H9 (cell line): Measurements from ENCODE around the gene TEKT5. TPM values are rescaled to one million over a fixed set of nuclear protein-coding genes. Genes with fewer than 3 reads are reported as not detected.

Source experiments
- DNase-seq: peaks from one replicate; pipeline ENCODE4 v3.0.0-alpha.2; 2017
- H2AFZ ChIP-seq: one replicate; pipeline ENCODE4 v1.6.1; 2013; ENCODE audit warnings: mild to moderate bottlenecking, low read length, control low read depth, moderate library complexity
- H2AK5ac ChIP-seq: 2 replicates; pipeline ENCODE4 v1.6.1; 2013; ENCODE audit warnings: low read length, control low read depth, mixed read lengths; ENCODE audit not compliant: insufficient read length
- H2BK120ac ChIP-seq: one replicate; pipeline ENCODE4 v1.6.1; 2013; ENCODE audit warnings: low read depth, mild to moderate bottlenecking, low read length, control low read depth, inconsistent platforms; ENCODE audit not compliant: poor library complexity, severe bottlenecking
- H2BK12ac ChIP-seq: 2 replicates; pipeline ENCODE4 v1.6.1; 2013; ENCODE audit warnings: low read length, control low read depth, mixed read lengths, low read depth; ENCODE audit not compliant: insufficient read length
- H2BK15ac ChIP-seq: 2 replicates; pipeline ENCODE4 v1.6.1; 2013; ENCODE audit warnings: low read depth, low read length, control low read depth
- H2BK20ac ChIP-seq: one replicate; pipeline ENCODE4 v1.6.1; 2013; ENCODE audit warnings: low read depth, mild to moderate bottlenecking, low read length, control low read depth, inconsistent platforms; ENCODE audit not compliant: poor library complexity, severe bottlenecking
- H2BK5ac ChIP-seq: 2 replicates; pipeline ENCODE4 v1.6.1; 2013; ENCODE audit warnings: low read length, control low read depth, mixed read lengths; ENCODE audit not compliant: insufficient read length
- H3K14ac ChIP-seq: 2 replicates; pipeline ENCODE4 v1.6.1; 2013; ENCODE audit warnings: low read length, control low read depth; ENCODE audit not compliant: insufficient read depth
- H3K18ac ChIP-seq: 2 replicates; pipeline ENCODE4 v1.6.1; 2013; ENCODE audit warnings: low read depth, mild to moderate bottlenecking, mixed read lengths, low read length, control low read depth; ENCODE audit not compliant: insufficient read length
- H3K23ac ChIP-seq: 2 replicates; pipeline ENCODE4 v1.6.1; 2013; ENCODE audit warnings: low read length, control low read depth, mixed read lengths, low read depth; ENCODE audit not compliant: insufficient read length
- H3K23me2 ChIP-seq: 2 replicates; pipeline ENCODE4 v1.6.1; 2013; ENCODE audit warnings: low read depth, mild to moderate bottlenecking, mixed read lengths, low read length, control low read depth; ENCODE audit not compliant: insufficient read length, poor library complexity, severe bottlenecking
- H3K27ac ChIP-seq: 2 replicates; pipeline ENCODE4 v1.5.1; 2013; ENCODE audit warnings: low read length, control low read depth, mixed read lengths, low read depth; ENCODE audit not compliant: insufficient read length
- H3K27me3 ChIP-seq: 2 replicates; pipeline ENCODE4 v1.6.1; 2013; ENCODE audit warnings: low read length, control low read depth, inconsistent platforms; ENCODE audit not compliant: insufficient read depth
- H3K4ac ChIP-seq: 2 replicates; pipeline ENCODE4 v1.6.1; 2013; ENCODE audit warnings: low read depth, mild to moderate bottlenecking, control low read depth, inconsistent platforms, low read length, moderate library complexity
- H3K4me1 ChIP-seq: 2 replicates; pipeline ENCODE4 v1.6.1; 2013; ENCODE audit warnings: low read length, control low read depth, inconsistent platforms; ENCODE audit not compliant: insufficient read depth
- H3K4me2 ChIP-seq: 2 replicates; pipeline ENCODE4 v1.6.1; 2013; ENCODE audit warnings: low read length, control low read depth, mixed read lengths; ENCODE audit not compliant: insufficient read length, insufficient read depth
- H3K56ac ChIP-seq: 2 replicates; pipeline ENCODE4 v1.6.1; 2013; ENCODE audit warnings: low read depth, mild to moderate bottlenecking, mixed read lengths, low read length, control low read depth; ENCODE audit not compliant: insufficient read length
- H3K79me1 ChIP-seq: 2 replicates; pipeline ENCODE4 v1.6.1; 2013; ENCODE audit warnings: low read depth, mild to moderate bottlenecking, moderate library complexity, low read length, control low read depth, inconsistent platforms; ENCODE audit not compliant: insufficient read depth, poor library complexity, severe bottlenecking
- H3K79me2 ChIP-seq: 2 replicates; pipeline ENCODE4 v1.6.1; 2013; ENCODE audit warnings: low read length, control low read depth, inconsistent platforms; ENCODE audit not compliant: insufficient read depth
- H3K9ac ChIP-seq: 2 replicates; pipeline ENCODE4 v1.6.1; 2013; ENCODE audit warnings: low read length, control low read depth, mixed read lengths; ENCODE audit not compliant: insufficient read length; ENCODE audit errors: extremely low read depth
- H3K9me3 ChIP-seq: one replicate; pipeline ENCODE4 v1.6.1; 2013; ENCODE audit warnings: low read depth, low read length, inconsistent platforms; ENCODE audit not compliant: control insufficient read depth
- H3T11ph ChIP-seq: one replicate; pipeline ENCODE4 v1.6.1; 2013; ENCODE audit warnings: mild to moderate bottlenecking, low read length, control low read depth, inconsistent platforms
- H4K20me1 ChIP-seq: one replicate; pipeline ENCODE4 v1.6.1; 2013; ENCODE audit not compliant: control insufficient read depth, insufficient read length, insufficient read depth
- H4K5ac ChIP-seq: 2 replicates; pipeline ENCODE4 v1.6.1; 2013; ENCODE audit warnings: low read depth, mild to moderate bottlenecking, mixed read lengths, low read length, control low read depth; ENCODE audit not compliant: insufficient read length
- H4K8ac ChIP-seq: replicated peaks from 2 replicates; pipeline ENCODE4 v1.6.1; 2013; ENCODE audit warnings: low read length, control low read depth, mixed read lengths, low read depth; ENCODE audit not compliant: insufficient read length
- H4K91ac ChIP-seq: 2 replicates; pipeline ENCODE4 v1.6.1; 2013; ENCODE audit warnings: low read depth, mild to moderate bottlenecking, moderate library complexity, mixed read lengths, low read length, control low read depth; ENCODE audit not compliant: insufficient read length
- H3K27ac Mint-ChIP-seq, 3 experiments: 2 replicates in 2 of 3; 3 replicates in 1 of 3; pipeline ENCODE4 v1.8.0; 2020 to 2021; ENCODE audit warnings: mixed read lengths in 3 of 3, mild to moderate bottlenecking in 1 of 3, moderate library complexity in 1 of 3
- H3K27me3 Mint-ChIP-seq: 2 replicates; pipeline ENCODE4 v1.8.0; 2021; ENCODE audit warnings: low read depth, mild to moderate bottlenecking, moderate library complexity, mixed read lengths
- H3K36me3 Mint-ChIP-seq, 3 experiments: 2 replicates in 2 of 3; 3 replicates in 1 of 3; pipeline ENCODE4 v1.8.0; 2020 to 2021; ENCODE audit warnings: low read depth in 3 of 3, mixed read lengths in 3 of 3; ENCODE audit not compliant: insufficient read depth in 1 of 3
- H3K4me1 Mint-ChIP-seq, 2 experiments: 2 replicates each; pipeline ENCODE4 v1.8.0; 2020; ENCODE audit warnings: mixed read lengths in 2 of 2
- H3K4me3 Mint-ChIP-seq, 2 experiments: 2 replicates in 1 of 2; 3 replicates in 1 of 2; pipeline ENCODE4 v1.8.0; 2020 to 2021; ENCODE audit warnings: mild to moderate bottlenecking in 2 of 2, mixed read lengths in 2 of 2, moderate library complexity in 1 of 2
- H3K9me3 Mint-ChIP-seq, 2 experiments: 2 replicates in 1 of 2; 3 replicates in 1 of 2; pipeline ENCODE4 v1.8.0; 2020; ENCODE audit warnings: mild to moderate bottlenecking in 2 of 2, mixed read lengths in 2 of 2, moderate library complexity in 1 of 2
- CTCF ChIP-seq: fragments of 200-600 bp; sonication (generic); conservative IDR thresholded peaks from 3 replicates; pipeline ENCODE4 v1.8.0; 2021; ENCODE audit warnings: antibody characterized with exemption, mild to moderate bottlenecking
- WGBS: extraction: QIAGEN DNeasy Blood & Tissue Kit; methylation state at CpG from one replicate; pipeline ENCODE4 v1.1.7; 2013; ENCODE audit warnings: missing lambda C conversion rate, low lambda C conversion rate, mixed read lengths; ENCODE audit not compliant: insufficient read length; ENCODE audit errors: extremely low coverage; 5-methylcytosine and 5-hydroxymethylcytosine counted together
- total RNA-seq: library from RNA; stranded (reverse); gene quantifications from 2 replicates; pipeline ENCODE4 v1.2.1, GENCODE V29; 2021

TEKT5 gene
- total RNA-seq, 1 experiment from 2014 or later, result 0.31 TPM

GRCh38 chr16:10631886-10632285 lies 62.8 kb downstream of the TEKT5 start:
- Histone ChIP-seq H2BK120ac (no peak overlapping the region), H3K9ac (no peak overlapping the region), H3K4me1 (no peaks in the 10 kb centered on the region; the same call in 1 of the 2 replicates), H3K4ac (no peak overlapping the region), H3K23me2 (no peaks in the 10 kb centered on the region), H3K27me3 (no peaks in the 10 kb centered on the region), H2AFZ (no peak overlapping the region), H3K27ac (no peak overlapping the region), H4K20me1 (no peaks in the 10 kb centered on the region), H3T11ph (no peak overlapping the region), H4K91ac (no peak overlapping the region), H3K79me2 (no peaks in the 10 kb centered on the region; the same call in 1 of the 2 replicates), H3K79me1 (no peaks in the 10 kb centered on the region), H3K9me3 (no peaks in the 10 kb centered on the region), H3K4me2 (no peak overlapping the region), H2BK5ac (no peak overlapping the region), H3K18ac (no peak overlapping the region), H2BK15ac (no peak overlapping the region), H2AK5ac (no peak overlapping the region), H4K8ac (no peak overlapping the region), H3K23ac (no peak overlapping the region), H3K14ac (no peak overlapping the region), H2BK12ac (no peak overlapping the region), H4K5ac (no peak overlapping the region), H3K56ac (no peak overlapping the region), H2BK20ac (no peak overlapping the region)
- no CpG with 5 or more reads among the region's 2 CpGs for WGBS
- Mint-ChIP-seq H3K27ac (no peak overlapping the region), H3K4me1 (peaks cover 4 to 6% of the 10 kb centered on the region in 2 experiments), H3K9me3 (peaks cover 4 to 5% of the 10 kb centered on the region in 2 experiments; a peak in 3 of 5 replicates), H3K27me3 (peaks cover 19% of the 10 kb centered on the region), H3K36me3 (peaks cover 0 to 4% (median 0%) of the 10 kb centered on the region in 3 experiments; a peak in 1 of 7 replicates), H3K4me3 (no peak overlapping the region)
- DNase-seq, result no peak
- TF ChIP-seq CTCF, result no peak
